Daoy (cell line): ENCODE measurements around the gene FBLN5. TPM values are rescaled to one million over a fixed set of nuclear protein-coding genes. Genes with fewer than 3 reads are reported as not detected.

Source experiments
- DNase-seq: peaks from one replicate; pipeline ENCODE4 v3.0.0-alpha.2; 2015; ENCODE audit warnings: low read depth
- total RNA-seq: library from RNA; depleted of rRNA; stranded (reverse); fragments of >200 nt; shearing (Covaris generic); gene quantifications from 2 replicates; pipeline ENCODE4 v1.2.3, GENCODE V29; 2014; rRNA removed

FBLN5 gene
- total RNA-seq, 1 experiment from 2014 or later, result 0.57 TPM

- no peak for DNase-seq
These were observed 118.0 kb downstream of the FBLN5 start for GRCh38 chr14:91829511-91829910.

- DNase-seq, result no peak
These were observed 119.7 kb downstream of the FBLN5 start for GRCh38 chr14:91827746-91828145.

Other genes with a start within 250 kb of the FBLN5 start
- not detected in 2 replicates for gene CATSPERB, start 215.6 kb downstream of the FBLN5 start, total RNA-seq
- 3.1 and 5.7 TPM in 2 replicates for gene TC2N, start 80.2 kb downstream of the FBLN5 start, total RNA-seq
- 23.2 and 23.6 TPM in 2 replicates for gene TRIP11, start 92.4 kb upstream of the FBLN5 start, total RNA-seq
- gene ATXN3, start 158.9 kb upstream of the FBLN5 start, total RNA-seq, result 40.4 and 56.3 TPM in 2 replicates
- 351 and 395 TPM in 2 replicates for gene NDUFB1, start 174.0 kb upstream of the FBLN5 start, total RNA-seq
- 63.4 and 86.0 TPM in 2 replicates for gene CPSF2, start 174.3 kb upstream of the FBLN5 start, total RNA-seq